WTC11 (cell line): ENCODE results near the gene CRKL. TPM values are rescaled to one million over a fixed set of nuclear protein-coding genes. Genes with fewer than 3 reads are reported as not detected.

ENCODE experiments used
- CBFB ChIP-seq: sonication (generic); formaldehyde crosslinking; IDR thresholded peaks from 2 replicates; pipeline ENCODE4 v1.8.1; 2022; ENCODE audit warnings: mild to moderate bottlenecking, low read depth, missing genetic modification reagents
- GTF2I ChIP-seq: fragments of 250-450 bp; sonication (Bioruptor Pico); conservative IDR thresholded peaks from 2 replicates; pipeline ENCODE4 v1.4.0; 2021; ENCODE audit warnings: mild to moderate bottlenecking
- JAZF1 ChIP-seq: fragments of 250-450 bp; sonication (Bioruptor Pico); IDR thresholded peaks from 2 replicates; pipeline ENCODE4 v1.9.0; 2021; ENCODE audit warnings: moderate library complexity, mild to moderate bottlenecking, inconsistent platforms
- SMAD3 ChIP-seq: sonication (generic); formaldehyde crosslinking; IDR thresholded peaks from 2 replicates; pipeline ENCODE4 v1.8.0; 2022; ENCODE audit warnings: missing genetic modification reagents, mild to moderate bottlenecking, borderline replicate concordance
- SOX15 ChIP-seq: fragments of 250-450 bp; sonication (Bioruptor Pico); IDR thresholded peaks from 2 replicates; pipeline ENCODE4 v1.9.0; 2021; ENCODE audit warnings: mild to moderate bottlenecking
- TEAD1 ChIP-seq: sonication (generic); formaldehyde crosslinking; IDR thresholded peaks from 2 replicates; pipeline ENCODE4 v1.8.0; 2022; ENCODE audit warnings: mild to moderate bottlenecking, missing genetic modification reagents
- ZBTB21 ChIP-seq: sonication (generic); formaldehyde crosslinking; IDR thresholded peaks from 2 replicates; pipeline ENCODE4 v1.8.1; 2023; ENCODE audit warnings: mild to moderate bottlenecking, missing genetic modification reagents, borderline replicate concordance
- ZNF121 ChIP-seq: sonication (generic); formaldehyde crosslinking; IDR thresholded peaks from 2 replicates; pipeline ENCODE4 v1.8.0; 2023; ENCODE audit warnings: missing genetic modification reagents
- ZNF416 ChIP-seq: fragments of 250-450 bp; sonication (Bioruptor Pico); IDR thresholded peaks from 2 replicates; pipeline ENCODE4 v1.9.0; 2021; ENCODE audit warnings: mild to moderate bottlenecking, inconsistent platforms
- total RNA-seq: library from RNA; stranded (reverse); gene quantifications from 3 replicates; pipeline ENCODE4 v1.2.3, GENCODE V29; 2021
- TF ChIP-seq, protein P1 (sequence below): fragments of 250-450 bp; sonication (Bioruptor Pico); IDR thresholded peaks from 2 replicates; pipeline ENCODE4 v1.9.0; 2021; ENCODE audit warnings: mild to moderate bottlenecking, borderline replicate concordance
- TF ChIP-seq, protein P2 (sequence below): fragments of 250-450 bp; sonication (Bioruptor Pico); IDR thresholded peaks from 2 replicates; pipeline ENCODE4 v2.1.2; 2022; ENCODE audit warnings: mild to moderate bottlenecking, moderate library complexity
- TF ChIP-seq, protein P3 (sequence below): sonication (generic); formaldehyde crosslinking; IDR thresholded peaks from 2 replicates; pipeline ENCODE4 v1.8.1; 2023; ENCODE audit warnings: mild to moderate bottlenecking, missing genetic modification reagents
- TF ChIP-seq, protein P4 (sequence below): sonication (generic); formaldehyde crosslinking; IDR thresholded peaks from 2 replicates; pipeline ENCODE4 v1.8.1; 2022; ENCODE audit warnings: low read depth, mild to moderate bottlenecking, moderate library complexity, missing genetic modification reagents, borderline replicate concordance
- TF ChIP-seq, protein P5 (sequence below): sonication (generic); formaldehyde crosslinking; conservative IDR thresholded peaks from 2 replicates; pipeline ENCODE4 v1.8.1; 2022; ENCODE audit warnings: mild to moderate bottlenecking, missing genetic modification reagents
- TF ChIP-seq, protein P6 (sequence below): sonication (generic); formaldehyde crosslinking; IDR thresholded peaks from 2 replicates; pipeline ENCODE4 v1.8.0; 2022; ENCODE audit warnings: mild to moderate bottlenecking, missing genetic modification reagents
- TF ChIP-seq, protein P7 (sequence below): fragments of 250-450 bp; sonication (Bioruptor Pico); IDR thresholded peaks from 2 replicates; pipeline ENCODE4 v1.9.0; 2021; ENCODE audit warnings: mild to moderate bottlenecking
- TF ChIP-seq, protein P8 (sequence below): sonication (generic); formaldehyde crosslinking; IDR thresholded peaks from 2 replicates; pipeline ENCODE4 v1.8.1; 2022; ENCODE audit warnings: low read depth, missing genetic modification reagents, borderline replicate concordance
- TF ChIP-seq, protein P9 (sequence below): fragments of 250-450 bp; sonication (Bioruptor Pico); IDR thresholded peaks from 2 replicates; pipeline ENCODE4 v1.8.0; 2021; ENCODE audit warnings: mild to moderate bottlenecking
- TF ChIP-seq, protein P10 (sequence below): sonication (generic); formaldehyde crosslinking; IDR thresholded peaks from 2 replicates; pipeline ENCODE4 v1.8.1; 2023; ENCODE audit warnings: mild to moderate bottlenecking, missing genetic modification reagents

CRKL gene
- total RNA-seq, 1 experiment from 2014 or later, result 114 TPM

DNA sequence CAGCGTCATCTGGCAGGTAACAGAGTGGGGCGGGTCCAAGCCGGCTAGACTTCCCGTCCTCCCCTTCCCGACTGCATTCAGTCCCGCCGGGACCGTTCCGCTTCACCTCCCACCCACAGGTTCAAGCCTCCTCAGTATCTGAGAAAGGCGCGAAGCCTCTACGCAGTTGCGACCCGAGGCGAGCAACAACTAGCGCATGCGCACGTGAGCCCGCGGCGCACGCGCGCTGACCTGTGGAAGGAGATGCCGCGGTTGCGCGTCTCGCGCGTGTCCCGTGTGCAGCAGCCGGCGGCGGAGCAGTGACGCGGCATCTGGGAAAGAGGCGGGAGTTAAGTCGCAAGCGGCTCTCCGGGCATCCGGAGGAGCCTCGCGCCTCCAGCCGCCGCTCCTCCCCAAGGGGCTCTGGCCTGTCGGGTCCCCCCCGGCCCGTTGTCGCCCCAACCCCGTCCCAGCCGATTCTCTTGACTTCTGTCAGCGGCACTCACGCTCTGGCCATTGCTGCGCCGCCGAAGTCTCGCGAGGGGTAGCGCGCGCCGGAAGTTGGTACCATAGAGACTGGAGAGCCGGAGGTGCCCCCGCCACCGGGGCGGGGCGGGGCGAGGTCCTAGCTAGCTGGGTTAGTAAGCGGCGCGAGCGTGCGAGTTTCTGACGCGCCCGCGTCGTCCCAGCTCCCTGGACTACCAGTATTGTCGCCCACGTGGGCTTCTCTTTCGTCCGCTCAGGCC is 84.6 kb downstream of the CRKL start, which contains the start of gene THAP7 (continued):
- TF ChIP-seq, protein P1, sequence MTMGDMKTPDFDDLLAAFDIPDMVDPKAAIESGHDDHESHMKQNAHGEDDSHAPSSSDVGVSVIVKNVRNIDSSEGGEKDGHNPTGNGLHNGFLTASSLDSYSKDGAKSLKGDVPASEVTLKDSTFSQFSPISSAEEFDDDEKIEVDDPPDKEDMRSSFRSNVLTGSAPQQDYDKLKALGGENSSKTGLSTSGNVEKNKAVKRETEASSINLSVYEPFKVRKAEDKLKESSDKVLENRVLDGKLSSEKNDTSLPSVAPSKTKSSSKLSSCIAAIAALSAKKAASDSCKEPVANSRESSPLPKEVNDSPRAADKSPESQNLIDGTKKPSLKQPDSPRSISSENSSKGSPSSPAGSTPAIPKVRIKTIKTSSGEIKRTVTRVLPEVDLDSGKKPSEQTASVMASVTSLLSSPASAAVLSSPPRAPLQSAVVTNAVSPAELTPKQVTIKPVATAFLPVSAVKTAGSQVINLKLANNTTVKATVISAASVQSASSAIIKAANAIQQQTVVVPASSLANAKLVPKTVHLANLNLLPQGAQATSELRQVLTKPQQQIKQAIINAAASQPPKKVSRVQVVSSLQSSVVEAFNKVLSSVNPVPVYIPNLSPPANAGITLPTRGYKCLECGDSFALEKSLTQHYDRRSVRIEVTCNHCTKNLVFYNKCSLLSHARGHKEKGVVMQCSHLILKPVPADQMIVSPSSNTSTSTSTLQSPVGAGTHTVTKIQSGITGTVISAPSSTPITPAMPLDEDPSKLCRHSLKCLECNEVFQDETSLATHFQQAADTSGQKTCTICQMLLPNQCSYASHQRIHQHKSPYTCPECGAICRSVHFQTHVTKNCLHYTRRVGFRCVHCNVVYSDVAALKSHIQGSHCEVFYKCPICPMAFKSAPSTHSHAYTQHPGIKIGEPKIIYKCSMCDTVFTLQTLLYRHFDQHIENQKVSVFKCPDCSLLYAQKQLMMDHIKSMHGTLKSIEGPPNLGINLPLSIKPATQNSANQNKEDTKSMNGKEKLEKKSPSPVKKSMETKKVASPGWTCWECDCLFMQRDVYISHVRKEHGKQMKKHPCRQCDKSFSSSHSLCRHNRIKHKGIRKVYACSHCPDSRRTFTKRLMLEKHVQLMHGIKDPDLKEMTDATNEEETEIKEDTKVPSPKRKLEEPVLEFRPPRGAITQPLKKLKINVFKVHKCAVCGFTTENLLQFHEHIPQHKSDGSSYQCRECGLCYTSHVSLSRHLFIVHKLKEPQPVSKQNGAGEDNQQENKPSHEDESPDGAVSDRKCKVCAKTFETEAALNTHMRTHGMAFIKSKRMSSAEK (CRISPR knock-in tag), result no peak
- TF ChIP-seq ZBTB21 (CRISPR knock-in tag), result no peak
- TF ChIP-seq JAZF1, result no peak
- no peak for TF ChIP-seq GTF2I (CRISPR knock-in tag)
- no peak for TF ChIP-seq TEAD1 (CRISPR knock-in tag)
- TF ChIP-seq, protein P2, sequence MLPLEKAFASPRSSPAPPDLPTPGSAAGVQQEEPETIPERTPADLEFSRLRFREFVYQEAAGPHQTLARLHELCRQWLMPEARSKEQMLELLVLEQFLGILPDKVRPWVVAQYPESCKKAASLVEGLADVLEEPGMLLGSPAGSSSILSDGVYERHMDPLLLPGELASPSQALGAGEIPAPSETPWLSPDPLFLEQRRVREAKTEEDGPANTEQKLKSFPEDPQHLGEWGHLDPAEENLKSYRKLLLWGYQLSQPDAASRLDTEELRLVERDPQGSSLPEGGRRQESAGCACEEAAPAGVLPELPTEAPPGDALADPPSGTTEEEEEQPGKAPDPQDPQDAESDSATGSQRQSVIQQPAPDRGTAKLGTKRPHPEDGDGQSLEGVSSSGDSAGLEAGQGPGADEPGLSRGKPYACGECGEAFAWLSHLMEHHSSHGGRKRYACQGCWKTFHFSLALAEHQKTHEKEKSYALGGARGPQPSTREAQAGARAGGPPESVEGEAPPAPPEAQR, result no peak
- TF ChIP-seq, protein P3, sequence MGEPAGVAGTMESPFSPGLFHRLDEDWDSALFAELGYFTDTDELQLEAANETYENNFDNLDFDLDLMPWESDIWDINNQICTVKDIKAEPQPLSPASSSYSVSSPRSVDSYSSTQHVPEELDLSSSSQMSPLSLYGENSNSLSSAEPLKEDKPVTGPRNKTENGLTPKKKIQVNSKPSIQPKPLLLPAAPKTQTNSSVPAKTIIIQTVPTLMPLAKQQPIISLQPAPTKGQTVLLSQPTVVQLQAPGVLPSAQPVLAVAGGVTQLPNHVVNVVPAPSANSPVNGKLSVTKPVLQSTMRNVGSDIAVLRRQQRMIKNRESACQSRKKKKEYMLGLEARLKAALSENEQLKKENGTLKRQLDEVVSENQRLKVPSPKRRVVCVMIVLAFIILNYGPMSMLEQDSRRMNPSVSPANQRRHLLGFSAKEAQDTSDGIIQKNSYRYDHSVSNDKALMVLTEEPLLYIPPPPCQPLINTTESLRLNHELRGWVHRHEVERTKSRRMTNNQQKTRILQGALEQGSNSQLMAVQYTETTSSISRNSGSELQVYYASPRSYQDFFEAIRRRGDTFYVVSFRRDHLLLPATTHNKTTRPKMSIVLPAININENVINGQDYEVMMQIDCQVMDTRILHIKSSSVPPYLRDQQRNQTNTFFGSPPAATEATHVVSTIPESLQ (CRISPR knock-in tag), result no peak
- TF ChIP-seq SMAD3 (CRISPR knock-in tag), result peak; percentile 70; the same call in 1 of the 2 replicates
- no peak for TF ChIP-seq CBFB (CRISPR knock-in tag)
- TF ChIP-seq ZNF121, result no peak
- TF ChIP-seq, protein P4, sequence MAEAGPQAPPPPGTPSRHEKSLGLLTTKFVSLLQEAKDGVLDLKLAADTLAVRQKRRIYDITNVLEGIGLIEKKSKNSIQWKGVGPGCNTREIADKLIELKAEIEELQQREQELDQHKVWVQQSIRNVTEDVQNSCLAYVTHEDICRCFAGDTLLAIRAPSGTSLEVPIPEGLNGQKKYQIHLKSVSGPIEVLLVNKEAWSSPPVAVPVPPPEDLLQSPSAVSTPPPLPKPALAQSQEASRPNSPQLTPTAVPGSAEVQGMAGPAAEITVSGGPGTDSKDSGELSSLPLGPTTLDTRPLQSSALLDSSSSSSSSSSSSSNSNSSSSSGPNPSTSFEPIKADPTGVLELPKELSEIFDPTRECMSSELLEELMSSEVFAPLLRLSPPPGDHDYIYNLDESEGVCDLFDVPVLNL, result no peak
- TF ChIP-seq, protein P5, sequence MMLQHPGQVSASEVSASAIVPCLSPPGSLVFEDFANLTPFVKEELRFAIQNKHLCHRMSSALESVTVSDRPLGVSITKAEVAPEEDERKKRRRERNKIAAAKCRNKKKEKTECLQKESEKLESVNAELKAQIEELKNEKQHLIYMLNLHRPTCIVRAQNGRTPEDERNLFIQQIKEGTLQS (CRISPR knock-in tag), result no peak
- TF ChIP-seq, protein P6, sequence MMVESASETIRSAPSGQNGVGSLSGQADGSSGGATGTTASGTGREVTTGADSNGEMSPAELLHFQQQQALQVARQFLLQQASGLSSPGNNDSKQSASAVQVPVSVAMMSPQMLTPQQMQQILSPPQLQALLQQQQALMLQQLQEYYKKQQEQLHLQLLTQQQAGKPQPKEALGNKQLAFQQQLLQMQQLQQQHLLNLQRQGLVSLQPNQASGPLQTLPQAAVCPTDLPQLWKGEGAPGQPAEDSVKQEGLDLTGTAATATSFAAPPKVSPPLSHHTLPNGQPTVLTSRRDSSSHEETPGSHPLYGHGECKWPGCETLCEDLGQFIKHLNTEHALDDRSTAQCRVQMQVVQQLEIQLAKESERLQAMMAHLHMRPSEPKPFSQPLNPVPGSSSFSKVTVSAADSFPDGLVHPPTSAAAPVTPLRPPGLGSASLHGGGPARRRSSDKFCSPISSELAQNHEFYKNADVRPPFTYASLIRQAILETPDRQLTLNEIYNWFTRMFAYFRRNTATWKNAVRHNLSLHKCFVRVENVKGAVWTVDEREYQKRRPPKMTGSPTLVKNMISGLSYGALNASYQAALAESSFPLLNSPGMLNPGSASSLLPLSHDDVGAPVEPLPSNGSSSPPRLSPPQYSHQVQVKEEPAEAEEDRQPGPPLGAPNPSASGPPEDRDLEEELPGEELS, result peak; percentile 79; the same call in 1 of the 2 replicates
- TF ChIP-seq, protein P7, sequence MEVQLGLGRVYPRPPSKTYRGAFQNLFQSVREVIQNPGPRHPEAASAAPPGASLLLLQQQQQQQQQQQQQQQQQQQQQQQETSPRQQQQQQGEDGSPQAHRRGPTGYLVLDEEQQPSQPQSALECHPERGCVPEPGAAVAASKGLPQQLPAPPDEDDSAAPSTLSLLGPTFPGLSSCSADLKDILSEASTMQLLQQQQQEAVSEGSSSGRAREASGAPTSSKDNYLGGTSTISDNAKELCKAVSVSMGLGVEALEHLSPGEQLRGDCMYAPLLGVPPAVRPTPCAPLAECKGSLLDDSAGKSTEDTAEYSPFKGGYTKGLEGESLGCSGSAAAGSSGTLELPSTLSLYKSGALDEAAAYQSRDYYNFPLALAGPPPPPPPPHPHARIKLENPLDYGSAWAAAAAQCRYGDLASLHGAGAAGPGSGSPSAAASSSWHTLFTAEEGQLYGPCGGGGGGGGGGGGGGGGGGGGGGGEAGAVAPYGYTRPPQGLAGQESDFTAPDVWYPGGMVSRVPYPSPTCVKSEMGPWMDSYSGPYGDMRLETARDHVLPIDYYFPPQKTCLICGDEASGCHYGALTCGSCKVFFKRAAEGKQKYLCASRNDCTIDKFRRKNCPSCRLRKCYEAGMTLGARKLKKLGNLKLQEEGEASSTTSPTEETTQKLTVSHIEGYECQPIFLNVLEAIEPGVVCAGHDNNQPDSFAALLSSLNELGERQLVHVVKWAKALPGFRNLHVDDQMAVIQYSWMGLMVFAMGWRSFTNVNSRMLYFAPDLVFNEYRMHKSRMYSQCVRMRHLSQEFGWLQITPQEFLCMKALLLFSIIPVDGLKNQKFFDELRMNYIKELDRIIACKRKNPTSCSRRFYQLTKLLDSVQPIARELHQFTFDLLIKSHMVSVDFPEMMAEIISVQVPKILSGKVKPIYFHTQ (CRISPR knock-in tag), result no peak
- TF ChIP-seq, protein P8, sequence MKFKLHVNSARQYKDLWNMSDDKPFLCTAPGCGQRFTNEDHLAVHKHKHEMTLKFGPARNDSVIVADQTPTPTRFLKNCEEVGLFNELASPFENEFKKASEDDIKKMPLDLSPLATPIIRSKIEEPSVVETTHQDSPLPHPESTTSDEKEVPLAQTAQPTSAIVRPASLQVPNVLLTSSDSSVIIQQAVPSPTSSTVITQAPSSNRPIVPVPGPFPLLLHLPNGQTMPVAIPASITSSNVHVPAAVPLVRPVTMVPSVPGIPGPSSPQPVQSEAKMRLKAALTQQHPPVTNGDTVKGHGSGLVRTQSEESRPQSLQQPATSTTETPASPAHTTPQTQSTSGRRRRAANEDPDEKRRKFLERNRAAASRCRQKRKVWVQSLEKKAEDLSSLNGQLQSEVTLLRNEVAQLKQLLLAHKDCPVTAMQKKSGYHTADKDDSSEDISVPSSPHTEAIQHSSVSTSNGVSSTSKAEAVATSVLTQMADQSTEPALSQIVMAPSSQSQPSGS (CRISPR knock-in tag), result no peak
- TF ChIP-seq, protein P9, sequence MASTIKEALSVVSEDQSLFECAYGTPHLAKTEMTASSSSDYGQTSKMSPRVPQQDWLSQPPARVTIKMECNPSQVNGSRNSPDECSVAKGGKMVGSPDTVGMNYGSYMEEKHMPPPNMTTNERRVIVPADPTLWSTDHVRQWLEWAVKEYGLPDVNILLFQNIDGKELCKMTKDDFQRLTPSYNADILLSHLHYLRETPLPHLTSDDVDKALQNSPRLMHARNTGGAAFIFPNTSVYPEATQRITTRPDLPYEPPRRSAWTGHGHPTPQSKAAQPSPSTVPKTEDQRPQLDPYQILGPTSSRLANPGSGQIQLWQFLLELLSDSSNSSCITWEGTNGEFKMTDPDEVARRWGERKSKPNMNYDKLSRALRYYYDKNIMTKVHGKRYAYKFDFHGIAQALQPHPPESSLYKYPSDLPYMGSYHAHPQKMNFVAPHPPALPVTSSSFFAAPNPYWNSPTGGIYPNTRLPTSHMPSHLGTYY (CRISPR knock-in tag), result no peak
- TF ChIP-seq, protein P10, sequence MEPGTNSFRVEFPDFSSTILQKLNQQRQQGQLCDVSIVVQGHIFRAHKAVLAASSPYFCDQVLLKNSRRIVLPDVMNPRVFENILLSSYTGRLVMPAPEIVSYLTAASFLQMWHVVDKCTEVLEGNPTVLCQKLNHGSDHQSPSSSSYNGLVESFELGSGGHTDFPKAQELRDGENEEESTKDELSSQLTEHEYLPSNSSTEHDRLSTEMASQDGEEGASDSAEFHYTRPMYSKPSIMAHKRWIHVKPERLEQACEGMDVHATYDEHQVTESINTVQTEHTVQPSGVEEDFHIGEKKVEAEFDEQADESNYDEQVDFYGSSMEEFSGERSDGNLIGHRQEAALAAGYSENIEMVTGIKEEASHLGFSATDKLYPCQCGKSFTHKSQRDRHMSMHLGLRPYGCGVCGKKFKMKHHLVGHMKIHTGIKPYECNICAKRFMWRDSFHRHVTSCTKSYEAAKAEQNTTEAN (CRISPR knock-in tag), result peak; percentile 88; the same call in 1 of the 2 replicates
- TF ChIP-seq ZNF416, result no peak
- TF ChIP-seq SOX15 (CRISPR knock-in tag), result no peak
